ENCODE data around the gene DNAJB9. TPM values are rescaled to one million over a fixed set of nuclear protein-coding genes. Genes with fewer than 3 reads are reported as not detected.

DNAJB9 gene
- total and polyA plus RNA-seq, 9 of the 15 experiments (the other 6 are each of a cell fraction or from before 2014, with no cell fraction given): 4.3 to 34.2 (median 9.6) TPM

GRCh38 chr7:108586274-108586710, 16.6 kb downstream of the DNAJB9 start (continued):
- TF ChIP-seq ZNF583 (CRISPR knock-in tag; IDR thresholded peaks at IDR 0.05): no peak
- TF ChIP-seq KLF6 (CRISPR knock-in tag; IDR thresholded peaks at IDR 0.05; ENCODE audit: borderline replicate concordance): no peak
- TF ChIP-seq NCOA1 (IDR thresholded peaks at IDR 0.05; ENCODE audit: low read depth): peak; percentile 66
- peak; percentile 86 for TF ChIP-seq TEAD2 (tag; IDR thresholded peaks at IDR 0.05)
- no peak for TF ChIP-seq GABPA (tag; conservative IDR thresholded peaks at IDR 0.05; ENCODE audit: low read depth)
- TF ChIP-seq MLLT1 (IDR thresholded peaks at IDR 0.05): peak; percentile 56 to 61; a peak in 2 of 4 replicates
- peak; percentile 60; the same call in 1 of the 2 replicates for TF ChIP-seq ZNF407 (IDR thresholded peaks at IDR 0.05; ENCODE audit: low read depth)
- no peak for TF ChIP-seq TSC22D4 (tag; IDR thresholded peaks at IDR 0.05)
- no peak for TF ChIP-seq ZBTB11 (CRISPR knock-in tag; IDR thresholded peaks at IDR 0.05)
- TF ChIP-seq ZBTB26 (CRISPR knock-in tag; IDR thresholded peaks at IDR 0.05): 0 out of 2 replicates have a peak, but pooled peaks have one; percentile 47
- no peak for TF ChIP-seq ZNF79 (CRISPR knock-in tag; IDR thresholded peaks at IDR 0.05; ENCODE audit: low read depth)
- TF ChIP-seq MTA2 (IDR thresholded peaks at IDR 0.05; ENCODE audit: low read depth): peak; percentile 94
- TF ChIP-seq L3MBTL2 (IDR thresholded peaks at IDR 0.05): no peak
- peak; percentile 73; the same call in 1 of the 2 replicates for TF ChIP-seq ELF4 (CRISPR knock-in tag; IDR thresholded peaks at IDR 0.05)
- TF ChIP-seq RFX1 (IDR thresholded peaks at IDR 0.05): no peak

Data from K562 (cell line).